Activated CD8-positive, alpha-beta T cell treated with anti-CD3 and anti-CD28 coated beads, Interleukin-2, amount 10 ng/mL, durations not matched to agents 7 days and 5 days (primary cell): Measurements from ENCODE around the gene PARP8. TPM values are rescaled to one million over a fixed set of nuclear protein-coding genes. Genes with fewer than 3 reads are reported as not detected.
"Not testable (repeated sequence)": the region's sequence is repeated elsewhere in the genome, so short reads cannot be mapped to it uniquely, and the experiment has no call there.

ENCODE experiments used
- ATAC-seq: fragments of 150-1000 bp; cut with Tn5 transposase; one replicate; pipeline ENCODE4 v1.10.0; 2021; ENCODE audit warnings: moderate library complexity
- CTCF ChIA-PET: fragments of 350-600 bp; sonication (Branson Sonifier 250); formaldehyde crosslinking; loops from one replicate; lab custom pipeline; 2021; ENCODE audit warnings: antibody characterized with exemption; lab: Charles Lee
- POLR2A ChIA-PET: fragments of 350-600 bp; sonication (Branson Sonifier 250); formaldehyde crosslinking; loops from one replicate; lab custom pipeline; 2021; ENCODE audit warnings: antibody characterized with exemption; lab: Charles Lee
- DNase-seq: peaks from one replicate; pipeline ENCODE4 v3.0.0-alpha.2; 2020
- H3K27ac Mint-ChIP-seq: one replicate; pipeline ENCODE4 v1.8.0; 2021; ENCODE audit warnings: mild to moderate bottlenecking, mixed read lengths
- H3K27me3 Mint-ChIP-seq: one replicate; pipeline ENCODE4 v1.8.0; 2021; ENCODE audit warnings: low read depth, mixed read lengths
- H3K36me3 Mint-ChIP-seq: one replicate; pipeline ENCODE4 v1.8.0; 2021; ENCODE audit warnings: low read depth, mixed read lengths
- H3K4me1 Mint-ChIP-seq: one replicate; pipeline ENCODE4 v1.8.0; 2021; ENCODE audit warnings: low read depth, mixed read lengths
- H3K4me3 Mint-ChIP-seq: one replicate; pipeline ENCODE4 v1.8.0; 2021; ENCODE audit warnings: mild to moderate bottlenecking, mixed read lengths
- H3K9me3 Mint-ChIP-seq: one replicate; pipeline ENCODE4 v1.8.0; 2022; ENCODE audit warnings: mixed read lengths; ENCODE audit not compliant: insufficient read depth
- total RNA-seq, 2 experiments: library from RNA; stranded (reverse); gene quantifications; one replicate each; pipeline ENCODE4 v1.2.3, GENCODE V29; 2021

The PARP8 gene, protein sequence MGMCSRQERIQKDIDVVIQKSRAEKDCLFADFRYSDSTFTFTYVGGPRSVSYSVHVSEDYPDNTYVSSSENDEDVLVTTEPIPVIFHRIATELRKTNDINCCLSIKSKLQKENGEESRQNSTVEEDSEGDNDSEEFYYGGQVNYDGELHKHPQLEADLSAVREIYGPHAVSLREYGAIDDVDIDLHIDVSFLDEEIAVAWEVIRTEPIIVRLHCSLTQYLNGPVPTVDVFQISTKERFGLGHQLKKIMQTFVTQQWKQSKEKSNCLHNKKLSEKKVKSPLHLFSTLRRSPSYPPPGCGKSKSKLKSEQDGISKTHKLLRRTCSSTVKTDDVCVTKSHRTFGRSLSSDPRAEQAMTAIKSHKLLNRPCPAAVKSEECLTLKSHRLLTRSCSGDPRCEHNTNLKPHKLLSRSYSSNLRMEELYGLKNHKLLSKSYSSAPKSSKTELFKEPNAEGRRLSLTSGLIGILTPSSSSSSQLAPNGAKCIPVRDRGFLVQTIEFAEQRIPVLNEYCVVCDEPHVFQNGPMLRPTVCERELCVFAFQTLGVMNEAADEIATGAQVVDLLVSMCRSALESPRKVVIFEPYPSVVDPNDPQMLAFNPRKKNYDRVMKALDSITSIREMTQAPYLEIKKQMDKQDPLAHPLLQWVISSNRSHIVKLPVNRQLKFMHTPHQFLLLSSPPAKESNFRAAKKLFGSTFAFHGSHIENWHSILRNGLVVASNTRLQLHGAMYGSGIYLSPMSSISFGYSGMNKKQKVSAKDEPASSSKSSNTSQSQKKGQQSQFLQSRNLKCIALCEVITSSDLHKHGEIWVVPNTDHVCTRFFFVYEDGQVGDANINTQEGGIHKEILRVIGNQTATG
- total RNA-seq: 10 to 100 TPM; 78.5 to 80.0 TPM

DNA sequence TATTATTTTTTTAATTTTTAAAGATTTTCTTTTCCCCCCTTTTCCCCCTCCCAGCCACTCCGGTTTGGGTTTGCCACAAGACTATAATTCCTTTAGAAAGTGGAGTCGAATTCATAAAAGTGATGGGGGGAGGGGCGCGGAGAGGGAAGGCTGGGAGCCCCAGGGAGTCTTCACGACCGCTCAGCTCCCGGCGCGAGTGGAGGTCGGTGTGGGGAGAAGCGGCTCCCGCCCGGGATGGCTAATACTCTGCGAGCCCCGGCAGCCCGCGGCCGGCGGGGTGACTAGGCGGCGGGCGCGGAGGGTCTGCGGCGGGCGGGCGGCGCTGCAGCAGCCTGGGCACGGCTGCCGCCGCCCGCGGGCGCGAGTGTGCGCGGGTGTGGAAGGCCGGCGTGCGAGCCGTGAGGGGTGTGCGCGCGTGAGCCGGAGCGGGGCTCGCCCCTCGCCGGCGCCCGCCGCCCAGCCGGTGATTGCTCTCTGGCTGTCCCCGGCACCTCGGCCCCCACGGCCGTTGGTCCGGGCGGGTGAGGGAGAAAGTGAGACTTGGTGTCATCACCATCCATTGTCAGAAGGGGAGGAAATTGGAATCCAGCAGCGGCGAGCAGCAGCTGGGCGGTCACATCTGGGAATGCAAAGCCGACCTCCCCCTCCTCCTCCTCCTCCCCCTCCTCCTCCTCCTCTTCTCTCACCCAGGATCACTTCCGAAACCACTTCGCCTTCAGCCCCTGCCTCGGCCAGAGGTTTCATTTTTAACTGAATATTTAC is at the start of gene PARP8:
Gene PARP8, plus strand, starts transcription at position 377 of the 762 bp plus-strand sequence. CDS start 459 bp downstream, outside the sequence.
- H3K27me3 Mint-ChIP-seq: no peaks in the 10 kb centered on the region
- peak; percentile 59 for ATAC-seq
- ChIA-PET CTCF (interaction anchor here (2.1 kb wide), 1 partner anchor 226 kb away, joined by 11 read pairs; the partner anchor contains the start of gene EMB), POLR2A (interaction anchor here (0.6 to 3.1 kb wide), 12 partner anchors 8 to 276 kb away, joined by 3 to 29 read pairs (median 5); partner anchors contain the start of gene EMB)
- H3K27ac Mint-ChIP-seq: peak within 1 kb of the TSS; percentile 100
- H3K4me1 Mint-ChIP-seq: peaks cover 56% of the 10 kb centered on the region
- peak within 1 kb of the TSS; percentile 99 for H3K4me3 Mint-ChIP-seq
- DNase-seq: peak; percentile 56
- H3K9me3 Mint-ChIP-seq: no peaks in the 10 kb centered on the region
- H3K36me3 Mint-ChIP-seq: peaks cover 32% of the 10 kb centered on the region

DNA sequence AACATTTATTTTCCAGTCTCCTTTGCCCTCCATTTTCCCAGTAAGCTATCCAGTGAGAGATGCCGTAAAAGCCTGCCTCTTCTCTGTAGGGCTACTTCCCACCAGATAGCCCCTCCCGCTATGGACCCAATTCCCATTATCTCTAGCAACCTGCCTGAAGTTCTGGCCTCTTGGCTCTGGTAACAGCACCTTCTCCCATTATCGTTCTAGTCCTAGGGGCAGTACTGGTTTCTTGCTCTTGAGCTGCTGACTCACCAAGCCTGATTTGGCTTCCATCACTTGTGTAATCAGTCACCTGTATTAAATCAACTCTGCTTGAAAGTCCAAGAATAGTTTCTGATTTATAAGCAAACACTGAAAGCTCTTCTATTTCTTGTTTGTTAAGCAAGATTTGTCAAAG is 42.8 kb upstream of the PARP8 start:
- peaks cover 12% of the 10 kb centered on the region for H3K9me3 Mint-ChIP-seq
- CTCF ChIA-PET: no interaction called here

DNA sequence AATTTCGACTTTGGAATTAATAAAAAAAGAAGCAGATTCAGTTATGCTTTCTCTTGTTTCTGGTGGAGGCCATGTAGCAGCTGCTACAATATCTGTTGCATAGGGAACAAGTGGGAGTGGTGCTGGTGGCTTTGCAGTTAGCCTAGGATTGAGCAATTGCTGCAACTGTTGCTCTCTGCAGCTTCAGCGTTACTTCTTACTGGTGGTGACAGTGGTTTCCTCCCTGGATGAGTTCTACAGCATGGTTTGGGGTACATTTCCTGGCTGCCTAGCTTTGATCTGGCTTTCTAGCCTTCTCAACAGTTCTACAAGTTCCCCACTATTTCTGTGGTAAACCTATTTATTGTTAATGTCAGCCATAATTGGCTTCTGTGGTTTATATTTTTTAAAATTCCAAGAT is 31.6 kb upstream of the PARP8 start:
- DNase-seq: peak; percentile 76
- ChIA-PET CTCF (interaction anchor here (0.8 kb wide), 1 partner anchor 9 kb away, joined by 3 read pairs; no protein-coding TSS in a partner anchor), POLR2A (interaction anchor here (0.7 to 1.8 kb wide), 2 partner anchors 31 to 33 kb away, joined by 3 to 5 read pairs; no protein-coding TSS in a partner anchor)
- peaks cover 11% of the 10 kb centered on the region for H3K9me3 Mint-ChIP-seq
- H3K4me1 Mint-ChIP-seq: peaks cover 70% of the 10 kb centered on the region
- H3K4me3 Mint-ChIP-seq: peak overlapping the region; percentile 65
- not testable (repeated sequence) for H3K27me3 Mint-ChIP-seq, ATAC-seq
- peak overlapping the region; percentile 88 for H3K27ac Mint-ChIP-seq
- peaks cover 46% of the 10 kb centered on the region for H3K36me3 Mint-ChIP-seq

More for the DNA sequence above, 42.8 kb upstream of the PARP8 start:
- H3K36me3 Mint-ChIP-seq: peaks cover 15% of the 10 kb centered on the region
- H3K27ac Mint-ChIP-seq: no peak overlapping the region
- no peak overlapping the region for H3K4me3 Mint-ChIP-seq
- no peaks in the 10 kb centered on the region for H3K27me3 Mint-ChIP-seq
- DNase-seq (no peak), ATAC-seq (no peak)
- peaks cover 4% of the 10 kb centered on the region for H3K4me1 Mint-ChIP-seq
- POLR2A ChIA-PET: no interaction called here

DNA sequence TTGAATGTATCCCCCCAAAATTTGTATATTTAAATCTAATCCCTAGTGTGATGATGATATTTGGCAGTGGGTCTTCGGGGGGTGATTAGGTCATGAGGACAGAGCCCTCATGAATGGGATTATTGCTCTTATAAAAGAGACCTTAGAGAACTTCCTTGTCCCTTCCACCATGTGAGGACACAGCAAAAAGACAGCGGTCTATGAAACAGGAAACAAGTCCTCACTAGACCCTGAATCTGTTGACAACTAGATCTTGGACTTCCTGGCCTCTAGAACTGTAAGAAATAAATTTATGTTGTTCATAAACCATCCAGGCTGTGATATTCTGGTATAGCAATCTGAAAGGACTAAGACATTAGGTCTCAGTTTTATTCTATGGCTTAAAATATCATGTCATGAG is 28.9 kb upstream of the PARP8 start:
- H3K27me3 Mint-ChIP-seq, DNase-seq, POLR2A ChIA-PET, ATAC-seq, CTCF ChIA-PET, H3K9me3 Mint-ChIP-seq: not testable (repeated sequence)
- Mint-ChIP-seq H3K4me3 (peak overlapping the region; percentile 38), H3K36me3 (peaks cover 34% of the 10 kb centered on the region), H3K4me1 (peaks cover 63% of the 10 kb centered on the region), H3K27ac (peak overlapping the region; percentile 78)

DNA sequence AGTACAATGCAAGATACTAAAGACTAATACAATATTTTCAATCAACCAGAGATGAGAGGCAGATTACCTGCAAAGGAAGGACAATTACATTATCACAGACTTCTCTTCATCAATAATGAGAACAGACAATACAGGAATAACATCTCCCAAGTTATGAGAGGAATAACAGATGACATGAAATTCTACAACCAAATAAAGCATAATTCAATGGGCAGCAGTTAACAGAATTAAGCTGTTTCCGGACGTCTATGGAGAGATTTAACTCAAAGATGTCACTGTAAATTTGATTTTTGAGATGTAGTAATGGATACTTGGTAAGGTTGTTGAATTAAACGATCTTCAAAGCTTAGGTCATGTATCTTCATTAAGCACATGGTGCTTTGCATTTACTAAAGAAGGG is 19.8 kb upstream of the PARP8 start:
- no peak for DNase-seq
- H3K4me1 Mint-ChIP-seq: peaks cover 26% of the 10 kb centered on the region
- peaks cover 6% of the 10 kb centered on the region for H3K36me3 Mint-ChIP-seq
- H3K9me3 Mint-ChIP-seq: no peaks in the 10 kb centered on the region
- CTCF ChIA-PET: no interaction called here
- ATAC-seq: no peak
- POLR2A ChIA-PET: no interaction called here
- H3K27ac Mint-ChIP-seq: no peak overlapping the region
- no peak overlapping the region for H3K4me3 Mint-ChIP-seq
- no peaks in the 10 kb centered on the region for H3K27me3 Mint-ChIP-seq

DNA sequence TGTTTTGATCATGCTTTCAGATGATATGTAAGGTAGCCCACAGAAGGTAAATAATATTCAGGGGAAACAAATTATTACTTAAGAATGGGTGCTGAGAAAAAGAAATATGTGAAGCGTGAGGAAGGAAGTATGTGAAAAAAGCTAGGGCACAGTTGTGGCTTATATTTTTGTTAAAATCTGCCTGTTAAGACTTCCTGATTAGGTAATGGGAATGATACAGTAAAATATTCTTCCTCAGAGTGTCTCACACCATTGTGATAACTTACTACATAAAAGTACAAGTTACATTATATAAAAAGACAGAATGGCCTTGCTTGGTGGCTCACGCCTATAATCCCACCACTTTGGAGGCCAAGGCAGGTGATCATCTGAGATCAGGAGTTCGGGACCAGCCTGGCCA is 18.7 kb upstream of the PARP8 start:
- no peak for DNase-seq
- no peak overlapping the region for H3K4me3 Mint-ChIP-seq
- H3K27ac Mint-ChIP-seq: no peak overlapping the region
- H3K27me3 Mint-ChIP-seq: no peaks in the 10 kb centered on the region
- ChIA-PET CTCF (no interaction called here), POLR2A (no interaction called here)
- H3K4me1 Mint-ChIP-seq: peaks cover 20% of the 10 kb centered on the region
- H3K9me3 Mint-ChIP-seq: no peaks in the 10 kb centered on the region
- H3K36me3 Mint-ChIP-seq: peaks cover 1% of the 10 kb centered on the region
- no peak for ATAC-seq

DNA sequence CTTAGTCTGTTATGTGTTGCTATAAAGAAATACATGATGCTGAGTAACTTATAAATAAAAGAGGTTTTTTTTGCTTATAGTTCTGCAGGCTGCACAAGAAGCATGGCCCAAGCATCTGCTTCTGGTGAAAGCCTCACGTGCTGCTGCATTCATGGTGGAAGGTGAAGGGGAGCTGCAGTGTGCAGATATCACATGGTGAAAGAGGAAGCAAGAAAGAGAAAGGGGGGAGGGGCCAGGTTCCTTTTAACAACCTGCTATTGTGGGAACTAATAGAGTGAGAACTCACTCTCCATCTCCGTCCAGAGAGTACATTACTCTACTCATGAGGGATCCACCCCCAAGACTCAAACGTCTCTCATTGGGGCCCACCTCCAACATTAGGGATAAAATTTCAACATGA is 12.5 kb upstream of the PARP8 start:
- no peak overlapping the region for H3K27ac Mint-ChIP-seq
- H3K4me1 Mint-ChIP-seq: peaks cover 17% of the 10 kb centered on the region
- no peaks in the 10 kb centered on the region for H3K9me3 Mint-ChIP-seq
- no peak overlapping the region for H3K4me3 Mint-ChIP-seq
- ATAC-seq: no peak
- no peaks in the 10 kb centered on the region for H3K36me3 Mint-ChIP-seq
- H3K27me3 Mint-ChIP-seq: no peaks in the 10 kb centered on the region
- ChIA-PET CTCF (no interaction called here), POLR2A (no interaction called here)
- DNase-seq: no peak

DNA sequence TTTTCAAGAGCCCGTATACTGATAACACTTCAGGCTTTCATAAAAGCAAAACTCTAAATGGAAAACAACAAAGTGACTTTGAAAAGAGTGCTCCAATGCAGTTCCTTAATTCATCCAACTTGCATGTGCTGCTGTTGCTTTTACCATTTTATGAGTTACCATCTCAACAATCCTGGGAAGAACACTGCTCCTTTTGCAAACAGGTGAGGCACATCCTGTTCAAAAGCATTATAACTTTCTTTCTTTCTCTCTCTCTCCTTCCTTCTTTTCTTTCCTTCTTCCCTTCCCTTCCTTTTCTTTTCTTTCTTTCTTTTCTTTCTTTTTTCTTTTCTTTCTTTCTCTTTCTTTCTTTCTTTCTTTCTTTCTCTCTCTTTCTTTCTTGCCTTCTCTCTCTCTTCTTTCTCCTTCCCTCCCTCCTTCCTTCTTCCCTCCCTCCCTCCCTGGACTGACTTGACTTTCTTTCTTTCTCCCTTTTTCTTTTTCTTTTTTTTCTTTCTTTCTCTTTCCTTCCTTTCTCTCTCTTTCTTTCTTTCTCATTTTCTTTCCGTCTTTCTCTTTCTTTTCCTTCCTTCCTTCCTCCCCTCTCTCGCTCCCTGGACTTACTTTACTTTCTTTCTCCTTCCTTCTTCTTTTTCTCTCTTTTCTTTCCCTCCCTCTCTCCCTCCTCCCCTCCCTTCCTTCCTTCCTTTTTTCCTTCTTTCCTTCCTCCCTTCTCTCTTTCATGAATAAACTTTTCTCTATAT is 11.2 kb upstream of the PARP8 start:
- H3K27ac Mint-ChIP-seq: no peak overlapping the region
- peaks cover under 1% of the 10 kb centered on the region for H3K36me3 Mint-ChIP-seq
- no peak overlapping the region for H3K4me3 Mint-ChIP-seq
- no peak for ATAC-seq
- DNase-seq: no peak
- ChIA-PET POLR2A (no interaction called here), CTCF (no interaction called here)
- peaks cover 15% of the 10 kb centered on the region for H3K4me1 Mint-ChIP-seq
- no peaks in the 10 kb centered on the region for H3K27me3 Mint-ChIP-seq
- peaks cover 1% of the 10 kb centered on the region for H3K9me3 Mint-ChIP-seq

DNA sequence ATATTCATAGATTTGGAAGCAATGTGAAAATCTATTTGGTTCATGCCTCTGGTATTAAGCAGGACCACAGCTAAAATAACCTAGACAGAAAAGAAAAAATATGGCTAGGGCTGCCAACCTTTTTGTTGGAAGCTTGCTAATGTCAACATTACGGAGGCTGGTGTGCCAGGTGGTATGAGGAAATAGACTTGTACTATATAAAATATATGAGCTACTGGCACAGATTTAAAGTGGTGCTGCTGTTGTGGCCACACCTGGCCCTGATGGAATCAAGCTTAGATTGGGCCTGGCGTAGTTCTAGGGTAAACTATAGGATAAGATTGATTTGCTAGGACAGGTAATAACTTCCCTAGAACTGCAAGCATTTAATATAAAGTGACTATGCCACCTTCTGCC is 10.6 kb upstream of the PARP8 start:
- Mint-ChIP-seq H3K36me3 (peaks cover 2% of the 10 kb centered on the region), H3K4me3 (no peak overlapping the region), H3K27me3 (no peaks in the 10 kb centered on the region), H3K4me1 (peaks cover 15% of the 10 kb centered on the region), H3K9me3 (peaks cover 3% of the 10 kb centered on the region), H3K27ac (no peak overlapping the region)
- CTCF ChIA-PET: no interaction called here
- POLR2A ChIA-PET: no interaction called here
- DNase-seq: no peak
- no peak for ATAC-seq

DNA sequence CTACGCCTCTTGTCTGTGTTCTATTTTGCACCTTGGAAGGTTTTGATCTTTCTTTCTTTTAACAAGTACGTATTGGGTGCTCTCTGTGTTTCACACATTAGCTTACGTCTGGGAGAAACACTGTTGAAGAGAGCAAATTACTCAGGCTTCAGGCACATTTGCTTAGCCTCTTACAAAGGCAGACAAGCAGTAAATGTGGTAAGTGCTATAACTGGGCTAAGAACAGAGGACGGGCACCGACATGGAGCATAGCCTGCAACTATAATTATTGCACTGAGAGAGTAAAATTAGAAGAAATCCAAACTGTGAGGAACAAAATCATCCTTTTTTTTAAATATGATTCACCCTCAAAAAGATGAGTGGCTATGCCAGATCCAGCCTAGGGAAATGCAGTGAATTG is 9.4 kb upstream of the PARP8 start:
- H3K27ac Mint-ChIP-seq: no peak overlapping the region
- no peak overlapping the region for H3K4me3 Mint-ChIP-seq
- no peak for DNase-seq
- peaks cover 2% of the 10 kb centered on the region for H3K36me3 Mint-ChIP-seq
- peaks cover 6% of the 10 kb centered on the region for H3K9me3 Mint-ChIP-seq
- H3K4me1 Mint-ChIP-seq: peaks cover 15% of the 10 kb centered on the region
- ChIA-PET POLR2A (no interaction called here), CTCF (no interaction called here)
- H3K27me3 Mint-ChIP-seq: no peaks in the 10 kb centered on the region
- ATAC-seq: no peak

DNA sequence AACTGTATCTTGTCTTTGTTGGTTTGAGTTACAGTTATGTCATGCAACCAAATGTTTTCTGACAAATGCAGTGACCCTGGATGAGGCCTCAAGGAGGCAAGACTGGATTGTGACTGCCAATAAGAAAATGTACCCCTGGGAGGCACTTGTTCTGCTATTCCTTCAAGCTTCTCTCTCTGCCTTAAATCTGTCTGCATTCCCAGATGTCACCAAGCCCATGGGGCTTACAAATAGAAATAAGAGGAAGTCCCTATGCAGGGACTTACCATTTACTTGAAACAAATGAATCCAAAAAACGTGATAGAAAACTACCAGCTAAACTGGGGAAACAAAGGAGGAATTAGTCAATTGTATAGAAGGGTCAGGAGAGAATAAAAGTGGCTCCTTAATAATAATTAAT is 8.2 kb upstream of the PARP8 start:
- DNase-seq: no peak
- Mint-ChIP-seq H3K4me3 (no peak overlapping the region), H3K4me1 (peaks cover 24% of the 10 kb centered on the region), H3K27me3 (no peaks in the 10 kb centered on the region), H3K9me3 (peaks cover 6% of the 10 kb centered on the region), H3K36me3 (peaks cover 2% of the 10 kb centered on the region), H3K27ac (no peak overlapping the region)
- ChIA-PET POLR2A (interaction anchor here (1.7 kb wide), 1 partner anchor 9 kb away, joined by 5 read pairs; no protein-coding TSS in a partner anchor), CTCF (interaction anchor here (1.1 kb wide), 1 partner anchor 84 kb away, joined by 3 read pairs; no protein-coding TSS in a partner anchor)
- ATAC-seq: no peak
